Stimulated activated memory B cell treated with anti-CD40 and anti-IgM and Interleukin-4, amounts not matched to agents 10 μg/mL and 1 μg/mL and 100 μg/mL, for 72 hours (primary cell): Measurements from ENCODE around the gene C19orf53.

Experiments used
- ATAC-seq: fragments of 150-1000 bp; cut with Tn5 transposase; 2 replicates; pipeline ENCODE4 v1.10.0; 2021
- H3K27ac Mint-ChIP-seq: one replicate; pipeline ENCODE4 v1.8.0; 2022; ENCODE audit warnings: mild to moderate bottlenecking, mixed read lengths
- H3K27me3 Mint-ChIP-seq: one replicate; pipeline ENCODE4 v1.8.0; 2022; ENCODE audit warnings: mixed read lengths
- H3K36me3 Mint-ChIP-seq: one replicate; pipeline ENCODE4 v1.8.0; 2022; ENCODE audit warnings: mixed read lengths
- H3K4me1 Mint-ChIP-seq: one replicate; pipeline ENCODE4 v1.8.0; 2022; ENCODE audit warnings: mixed read lengths
- H3K4me3 Mint-ChIP-seq: one replicate; pipeline ENCODE4 v1.8.0; 2022; ENCODE audit warnings: mild to moderate bottlenecking, moderate library complexity, mixed read lengths
- H3K9me3 Mint-ChIP-seq: one replicate; pipeline ENCODE4 v1.8.0; 2022; ENCODE audit warnings: mixed read lengths

Gene C19orf53

DNA sequence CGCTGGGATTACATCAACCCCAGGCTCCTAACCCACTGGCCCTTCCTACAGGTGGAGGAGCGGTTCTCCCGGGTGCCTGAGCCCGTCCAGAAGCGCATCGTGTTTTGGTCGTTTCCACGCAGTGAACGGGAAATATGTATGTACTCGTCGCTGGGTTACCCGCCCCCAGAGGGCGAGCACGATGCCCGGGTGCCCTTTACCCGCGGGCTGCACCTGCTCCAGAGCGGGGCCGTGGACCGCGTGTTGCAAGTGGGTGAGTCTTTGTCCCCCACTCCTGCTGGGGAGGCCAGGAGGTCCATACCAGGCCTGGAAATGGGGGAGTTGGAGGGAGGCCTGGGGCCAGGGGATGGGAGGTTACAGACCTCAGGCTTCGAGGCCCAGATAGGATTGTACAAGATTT lies 25.4 kb downstream of the C19orf53 start:
- no peaks in the 10 kb centered on the region for H3K27me3 Mint-ChIP-seq
- H3K4me3 Mint-ChIP-seq, result no peak overlapping the region
- peaks cover 21% of the 10 kb centered on the region for H3K36me3 Mint-ChIP-seq
- no peak overlapping the region for H3K27ac Mint-ChIP-seq
- H3K9me3 Mint-ChIP-seq, result no peaks in the 10 kb centered on the region
- H3K4me1 Mint-ChIP-seq, result peaks cover 26% of the 10 kb centered on the region
- no peak for ATAC-seq

DNA sequence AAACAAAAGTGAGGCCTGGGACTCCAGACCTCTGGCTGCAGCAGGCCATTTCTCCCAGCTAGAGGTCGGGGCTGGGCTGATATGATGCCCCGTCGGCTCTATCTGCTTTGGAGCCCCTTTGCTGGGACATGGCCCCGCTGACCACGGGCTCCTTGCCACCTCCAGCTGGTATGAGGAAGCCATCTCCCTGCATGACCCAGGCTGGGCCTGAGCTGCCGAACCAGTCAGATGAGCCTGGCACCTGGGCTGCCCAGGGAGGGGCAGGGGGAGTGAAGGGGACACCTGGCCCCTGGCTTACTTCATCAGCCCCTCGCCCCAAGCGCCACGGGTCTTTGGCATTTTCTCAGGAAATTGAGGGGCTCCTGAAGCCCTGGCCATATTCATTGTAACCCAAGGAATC lies 28.8 kb downstream of the C19orf53 start:
- no peaks in the 10 kb centered on the region for H3K27me3 Mint-ChIP-seq
- H3K27ac Mint-ChIP-seq, result no peak overlapping the region
- peaks cover under 1% of the 10 kb centered on the region for H3K4me1 Mint-ChIP-seq

DNA sequence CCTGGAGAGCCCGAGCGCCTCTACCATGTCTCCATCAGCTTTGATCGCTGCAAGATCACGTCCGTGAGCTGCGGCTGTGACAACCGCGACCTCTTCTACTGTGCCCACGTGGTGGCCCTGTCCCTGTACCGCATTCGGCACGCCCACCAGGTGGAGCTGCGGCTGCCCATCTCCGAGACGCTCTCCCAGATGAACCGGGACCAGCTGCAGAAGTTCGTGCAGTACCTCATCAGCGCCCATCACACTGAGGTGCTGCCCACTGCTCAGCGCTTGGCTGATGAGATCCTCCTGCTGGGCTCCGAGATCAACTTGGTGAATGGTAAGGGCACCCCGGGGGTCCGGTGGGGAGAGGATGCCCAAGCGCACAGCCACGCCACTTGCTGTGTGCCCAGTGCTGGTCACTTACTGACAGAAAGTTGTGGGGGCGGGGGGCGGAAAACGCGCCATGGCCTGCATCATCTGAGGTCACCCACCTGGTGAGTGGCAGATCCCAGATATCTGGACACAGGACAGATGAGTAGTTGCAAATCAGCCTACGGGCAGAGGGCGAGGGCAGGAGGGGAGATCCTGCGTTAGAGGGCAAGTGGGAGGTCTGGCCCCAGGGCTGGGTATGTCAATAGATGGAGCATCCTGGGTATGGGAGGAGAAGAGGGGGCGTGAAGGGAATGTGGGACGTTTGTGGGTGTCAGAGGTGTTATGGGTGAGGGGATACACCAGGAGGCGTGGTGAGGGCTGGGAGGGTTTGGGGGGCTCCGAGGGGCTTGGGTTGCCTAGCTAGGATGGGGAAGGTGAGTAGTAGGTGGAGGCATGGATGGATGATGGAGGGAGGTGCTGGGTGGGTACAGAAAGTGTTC lies 30.8 kb downstream of the C19orf53 start:
- no peaks in the 10 kb centered on the region for H3K9me3 Mint-ChIP-seq
- no peaks in the 10 kb centered on the region for H3K27me3 Mint-ChIP-seq
- no peak overlapping the region for H3K27ac Mint-ChIP-seq
- no peak for ATAC-seq
- H3K4me1 Mint-ChIP-seq, result no peaks in the 10 kb centered on the region
- H3K4me3 Mint-ChIP-seq, result no peak overlapping the region
- peaks cover 26% of the 10 kb centered on the region for H3K36me3 Mint-ChIP-seq

More for the DNA sequence above, 28.8 kb downstream of the C19orf53 start:
- no peaks in the 10 kb centered on the region for H3K9me3 Mint-ChIP-seq
- H3K36me3 Mint-ChIP-seq, result peaks cover 30% of the 10 kb centered on the region
- H3K4me3 Mint-ChIP-seq, result no peak overlapping the region
- ATAC-seq, result no peak

DNA sequence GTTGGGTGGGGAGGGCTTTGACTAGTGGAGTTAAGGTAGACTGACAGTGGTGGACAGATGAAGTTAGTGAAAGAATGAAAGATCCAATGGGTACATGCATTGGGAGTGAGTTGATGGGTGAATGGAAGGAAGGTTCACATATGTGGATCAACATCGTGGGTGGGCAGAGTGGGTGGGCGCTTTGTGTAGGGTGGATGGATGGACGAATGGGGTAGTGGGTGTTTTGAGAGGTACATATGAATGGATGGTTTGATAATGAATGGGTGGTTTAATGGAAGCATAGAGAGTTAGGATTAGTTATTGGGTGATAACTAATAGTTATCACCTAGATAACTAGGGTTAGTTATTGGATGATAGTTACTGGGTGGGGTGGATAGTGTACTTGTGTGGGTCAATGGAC lies 32.5 kb downstream of the C19orf53 start:
- Mint-ChIP-seq H3K36me3 (peaks cover 15% of the 10 kb centered on the region), H3K27ac (no peak overlapping the region), H3K4me1 (no peaks in the 10 kb centered on the region), H3K4me3 (no peak overlapping the region), H3K9me3 (no peaks in the 10 kb centered on the region), H3K27me3 (no peaks in the 10 kb centered on the region)
- ATAC-seq, result no peak

DNA sequence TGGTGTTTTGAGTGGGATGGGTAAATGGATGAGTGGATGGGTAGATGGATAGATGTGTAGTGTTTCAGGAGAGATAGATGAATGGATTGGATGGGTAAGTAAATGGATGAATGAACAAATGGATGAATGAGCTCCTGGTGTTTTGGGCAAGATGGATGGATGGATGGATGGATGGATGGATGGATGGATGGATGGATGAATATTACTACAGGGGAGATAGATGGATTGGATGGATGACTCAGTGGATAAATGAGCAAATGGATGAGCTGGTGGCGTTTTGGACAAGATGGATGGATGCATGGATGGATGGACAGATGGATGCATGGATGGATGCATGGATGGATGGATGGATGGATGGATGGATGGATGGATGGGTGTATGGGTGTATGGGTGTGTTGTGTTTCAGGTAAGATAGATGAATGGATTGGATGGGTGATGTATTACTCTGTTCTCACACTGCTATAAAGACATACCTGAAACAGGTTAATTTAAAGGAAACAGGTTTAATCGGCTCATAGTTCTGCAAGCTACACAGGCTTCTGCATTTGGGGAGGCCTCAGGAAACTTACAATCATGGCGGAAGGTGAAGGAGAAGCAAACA lies 33.3 kb downstream of the C19orf53 start:
- no peak overlapping the region for H3K27ac Mint-ChIP-seq
- H3K27me3 Mint-ChIP-seq, result no peaks in the 10 kb centered on the region
- H3K36me3 Mint-ChIP-seq, result peaks cover 14% of the 10 kb centered on the region
- ATAC-seq, result no peak
- H3K4me1 Mint-ChIP-seq, result no peaks in the 10 kb centered on the region
- no peaks in the 10 kb centered on the region for H3K9me3 Mint-ChIP-seq
- H3K4me3 Mint-ChIP-seq, result no peak overlapping the region

DNA sequence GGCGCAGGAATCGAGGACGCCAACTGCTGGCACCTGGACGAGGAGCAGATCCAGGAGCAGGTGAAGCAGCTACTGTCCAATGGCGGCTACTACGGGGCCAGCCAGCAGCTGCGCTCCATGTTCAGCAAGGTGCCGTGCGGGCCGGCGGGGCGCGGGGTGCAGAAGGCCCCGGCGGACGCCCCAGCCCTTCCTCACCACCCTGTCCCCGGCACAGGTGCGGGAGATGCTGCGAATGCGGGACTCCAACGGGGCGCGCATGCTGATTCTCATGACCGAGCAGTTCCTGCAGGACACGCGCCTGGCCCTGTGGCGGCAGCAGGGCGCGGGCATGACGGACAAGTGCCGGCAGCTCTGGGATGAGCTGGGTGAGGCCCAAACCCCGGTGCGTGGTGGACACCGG lies 34.6 kb downstream of the C19orf53 start:
- Mint-ChIP-seq H3K9me3 (no peaks in the 10 kb centered on the region), H3K27me3 (no peaks in the 10 kb centered on the region), H3K36me3 (peaks cover 17% of the 10 kb centered on the region), H3K4me1 (no peaks in the 10 kb centered on the region), H3K27ac (no peak overlapping the region), H3K4me3 (no peak overlapping the region)
- ATAC-seq, result peak; percentile 16

DNA sequence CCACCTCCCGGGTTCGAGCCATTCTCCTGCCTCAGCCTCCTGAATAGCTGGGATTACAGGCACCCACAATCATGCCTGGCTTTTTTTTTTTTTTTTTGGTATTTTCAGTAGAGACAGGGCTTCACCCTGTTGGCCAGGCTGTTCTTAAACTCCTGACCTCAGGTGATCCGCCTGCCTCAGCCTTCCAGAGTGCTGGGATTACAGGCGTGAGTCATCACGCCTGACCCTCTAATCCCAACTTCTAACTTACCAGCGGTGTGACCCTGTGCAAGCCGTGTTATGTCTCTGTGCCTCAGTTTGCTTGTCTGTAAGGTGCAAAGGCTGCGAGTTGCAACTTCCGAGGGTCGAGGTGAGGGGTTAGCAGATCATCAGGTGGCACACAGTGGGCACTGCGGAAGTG lies 38.3 kb downstream of the C19orf53 start:
- no peaks in the 10 kb centered on the region for H3K27me3 Mint-ChIP-seq
- H3K36me3 Mint-ChIP-seq, result peaks cover 32% of the 10 kb centered on the region
- H3K27ac Mint-ChIP-seq, result no peak overlapping the region
- peaks cover 11% of the 10 kb centered on the region for H3K4me1 Mint-ChIP-seq
- no peak for ATAC-seq
- H3K4me3 Mint-ChIP-seq, result no peak overlapping the region
- H3K9me3 Mint-ChIP-seq, result no peaks in the 10 kb centered on the region

DNA sequence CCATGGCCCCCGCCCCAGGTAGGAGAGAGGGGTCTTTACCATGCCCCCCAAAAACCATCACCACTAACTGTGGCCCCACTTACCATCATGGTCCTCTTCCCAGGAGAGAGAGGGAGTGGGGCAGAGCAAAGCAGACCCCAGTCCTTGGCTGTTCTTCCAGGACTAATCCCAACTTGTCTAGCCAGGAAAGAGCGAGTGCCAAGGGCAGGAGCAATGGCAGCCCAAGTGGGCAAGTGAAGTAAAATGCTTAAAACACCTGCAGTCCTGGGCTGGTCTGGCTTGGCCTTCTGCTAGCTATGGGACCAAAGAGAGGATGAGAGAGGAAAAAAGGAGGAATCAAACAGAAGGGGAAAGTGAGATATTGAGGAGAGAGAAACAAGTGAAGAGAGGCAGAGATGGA lies 38.9 kb downstream of the C19orf53 start:
- H3K36me3 Mint-ChIP-seq, result peaks cover 33% of the 10 kb centered on the region
- no peak overlapping the region for H3K4me3 Mint-ChIP-seq
- no peaks in the 10 kb centered on the region for H3K9me3 Mint-ChIP-seq
- H3K27ac Mint-ChIP-seq, result no peak overlapping the region
- peaks cover 13% of the 10 kb centered on the region for H3K4me1 Mint-ChIP-seq
- no peaks in the 10 kb centered on the region for H3K27me3 Mint-ChIP-seq
- ATAC-seq, result no peak

DNA sequence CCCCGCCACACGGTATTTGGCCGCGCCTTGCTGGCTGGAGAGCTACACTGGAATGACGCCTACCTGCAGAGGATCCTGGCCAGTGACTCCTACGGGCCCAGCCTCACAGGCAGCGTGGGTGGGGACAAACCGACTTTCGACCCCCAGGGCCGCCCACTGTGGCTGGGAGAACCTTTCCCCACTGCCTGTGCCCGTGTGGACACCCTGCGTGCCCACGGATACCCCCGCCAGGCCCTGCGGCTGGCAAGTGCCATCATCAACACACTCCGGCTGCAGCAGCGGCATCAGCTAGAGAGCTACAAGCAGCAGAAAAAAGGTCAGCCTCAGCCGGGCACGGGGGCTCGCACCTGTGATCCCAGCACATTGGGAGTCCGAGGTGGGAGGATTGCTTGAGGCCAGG lies 40.3 kb downstream of the C19orf53 start:
- Mint-ChIP-seq H3K4me1 (peaks cover 17% of the 10 kb centered on the region), H3K27me3 (no peaks in the 10 kb centered on the region), H3K4me3 (no peak overlapping the region), H3K9me3 (no peaks in the 10 kb centered on the region), H3K36me3 (peaks cover 37% of the 10 kb centered on the region), H3K27ac (no peak overlapping the region)
- ATAC-seq, result no peak

DNA sequence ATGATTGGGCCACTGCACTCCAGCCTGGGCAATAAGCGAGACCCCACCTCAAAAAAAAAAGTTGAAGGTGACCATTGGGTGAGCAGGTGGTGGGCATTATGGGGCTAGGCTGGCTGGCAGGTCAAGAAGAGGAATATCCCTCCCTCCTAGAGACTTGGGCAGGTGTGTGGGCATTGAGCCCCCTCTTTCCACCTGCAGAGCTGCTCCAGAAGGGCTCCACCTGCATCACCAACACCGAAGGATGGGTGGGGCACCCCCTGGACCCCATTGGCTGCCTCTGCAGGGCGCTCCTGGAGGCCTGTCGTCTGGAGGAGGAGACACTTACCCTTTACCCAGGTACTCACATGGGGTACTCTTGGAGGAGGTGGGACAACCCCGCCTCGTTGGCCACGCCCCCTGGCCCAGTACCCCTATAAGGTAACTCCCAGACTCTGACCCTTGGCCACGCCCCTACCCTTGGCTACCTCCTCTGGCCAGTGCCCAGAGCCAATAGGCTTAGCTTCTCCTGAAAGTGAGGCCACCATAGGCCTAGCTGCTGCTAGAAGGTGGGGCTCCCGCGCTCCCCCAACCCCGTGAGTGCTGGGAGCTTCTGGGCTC lies 42.9 kb downstream of the C19orf53 start:
- ATAC-seq, result peak; percentile 72
- Mint-ChIP-seq H3K27ac (no peak overlapping the region), H3K27me3 (no peaks in the 10 kb centered on the region), H3K4me3 (peak overlapping the region; percentile 50), H3K4me1 (peaks cover 18% of the 10 kb centered on the region), H3K9me3 (no peaks in the 10 kb centered on the region), H3K36me3 (peaks cover 46% of the 10 kb centered on the region)

DNA sequence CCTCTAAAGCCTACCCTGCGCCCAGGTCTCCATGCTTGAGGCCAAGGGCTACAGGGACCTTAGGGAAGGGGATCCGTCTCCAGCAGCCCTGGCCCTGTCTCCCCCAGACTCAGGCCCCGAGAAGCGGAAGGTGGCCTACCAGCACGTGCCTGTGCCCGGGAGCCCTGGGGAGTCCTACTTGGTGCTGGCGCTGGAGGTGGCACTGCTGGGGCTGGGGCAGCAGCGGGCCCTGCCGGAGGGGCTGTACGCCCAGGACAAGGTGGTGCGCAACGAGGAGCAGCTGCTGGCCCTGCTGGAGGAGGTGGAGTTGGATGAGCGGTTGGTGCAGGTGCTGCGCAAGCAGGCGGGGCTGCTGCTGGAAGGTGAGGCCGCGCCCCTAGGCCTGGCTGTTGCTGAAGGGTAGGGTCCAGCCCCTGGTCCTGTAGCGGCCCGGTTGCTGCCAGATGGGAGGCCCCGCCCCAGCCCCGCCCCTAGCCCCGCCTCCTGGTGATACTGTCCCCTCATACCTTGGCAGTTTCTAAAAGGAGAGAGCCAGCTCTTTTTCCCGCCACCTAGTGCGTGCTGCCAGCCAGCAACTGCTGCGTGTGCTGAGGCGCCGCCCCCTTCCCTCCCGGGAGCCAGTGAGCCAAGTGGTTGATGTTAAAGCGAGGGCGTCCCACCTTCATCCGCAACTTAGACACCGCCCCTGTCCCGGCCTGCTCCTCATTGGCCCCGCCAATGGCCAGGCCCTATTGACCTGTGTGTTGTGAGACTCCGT lies 43.5 kb downstream of the C19orf53 start:
- H3K27ac Mint-ChIP-seq, result no peak overlapping the region
- peak overlapping the region; percentile 53 for H3K4me3 Mint-ChIP-seq
- peaks cover 22% of the 10 kb centered on the region for H3K4me1 Mint-ChIP-seq

DNA sequence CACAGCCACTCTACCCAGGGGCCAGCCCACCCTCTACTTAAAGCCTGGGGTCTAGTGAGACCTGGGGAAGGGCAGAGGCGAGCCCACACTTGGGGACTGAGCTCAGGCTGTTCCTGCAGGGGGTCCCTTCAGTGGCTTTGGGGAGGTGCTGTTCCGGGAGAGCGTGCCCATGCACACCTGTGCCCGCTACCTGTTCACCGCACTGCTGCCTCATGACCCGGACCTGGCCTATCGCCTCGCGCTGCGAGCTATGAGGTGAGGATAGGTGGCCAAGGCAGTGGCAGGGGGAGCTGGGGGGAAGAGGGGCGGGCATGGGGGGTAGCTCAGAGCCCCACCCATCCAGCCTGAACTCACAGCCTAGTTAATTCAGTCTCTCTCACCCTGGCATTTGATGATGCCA lies 45.0 kb downstream of the C19orf53 start:
- Mint-ChIP-seq H3K9me3 (no peaks in the 10 kb centered on the region), H3K4me1 (peaks cover 22% of the 10 kb centered on the region), H3K4me3 (no peak overlapping the region), H3K27me3 (no peaks in the 10 kb centered on the region), H3K36me3 (peaks cover 47% of the 10 kb centered on the region), H3K27ac (no peak overlapping the region)
- no peak for ATAC-seq

More for the DNA sequence above, 43.5 kb downstream of the C19orf53 start:
- no peaks in the 10 kb centered on the region for H3K9me3 Mint-ChIP-seq
- no peaks in the 10 kb centered on the region for H3K27me3 Mint-ChIP-seq
- peaks cover 46% of the 10 kb centered on the region for H3K36me3 Mint-ChIP-seq
- ATAC-seq, result peak; percentile 75

DNA sequence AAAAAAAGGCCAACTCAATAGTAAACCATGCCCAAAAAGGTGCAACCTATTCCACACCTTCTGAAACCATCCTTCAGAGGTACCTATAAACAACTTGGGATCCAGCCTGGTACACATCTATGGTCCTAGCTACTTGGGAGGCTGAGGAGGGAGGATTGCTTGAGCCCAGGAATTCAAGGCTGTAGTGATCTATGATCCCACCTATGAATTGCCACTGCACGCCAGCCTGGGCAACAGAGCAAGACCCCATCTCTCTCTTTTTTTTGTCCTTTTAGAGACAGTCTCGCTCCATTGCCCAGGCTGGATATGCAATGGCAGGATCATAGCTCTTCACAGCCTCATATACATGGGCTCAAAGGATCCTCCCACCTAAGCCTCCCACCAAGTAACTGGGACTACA lies 47.0 kb downstream of the C19orf53 start:
- Mint-ChIP-seq H3K9me3 (no peaks in the 10 kb centered on the region), H3K4me3 (no peak overlapping the region), H3K27me3 (no peaks in the 10 kb centered on the region), H3K4me1 (peaks cover 21% of the 10 kb centered on the region), H3K27ac (no peak overlapping the region), H3K36me3 (peaks cover 47% of the 10 kb centered on the region)
- no peak for ATAC-seq

DNA sequence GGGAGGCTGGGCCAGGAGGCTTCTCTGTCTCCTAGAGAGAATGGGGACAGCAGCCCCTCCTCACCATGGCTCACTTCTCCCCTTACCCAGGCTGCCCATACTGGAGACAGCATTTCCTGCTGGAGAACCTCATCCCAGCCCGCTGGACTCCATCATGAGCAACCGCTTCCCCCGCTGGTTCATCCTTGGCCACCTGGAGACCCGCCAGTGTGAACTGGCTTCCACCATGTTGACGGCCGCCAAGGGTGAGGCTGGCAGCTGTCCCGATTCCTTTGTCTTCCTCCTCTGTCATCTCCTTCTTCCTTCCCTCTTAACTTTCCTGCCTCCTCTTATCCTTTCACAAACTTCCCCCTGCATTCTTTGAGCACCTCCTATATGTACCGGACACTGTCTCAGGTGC lies 49.0 kb downstream of the C19orf53 start:
- peaks cover 43% of the 10 kb centered on the region for H3K36me3 Mint-ChIP-seq
- no peak for ATAC-seq
- H3K4me1 Mint-ChIP-seq, result peaks cover 14% of the 10 kb centered on the region
- H3K4me3 Mint-ChIP-seq, result no peak overlapping the region
- H3K9me3 Mint-ChIP-seq, result no peaks in the 10 kb centered on the region
- H3K27me3 Mint-ChIP-seq, result no peaks in the 10 kb centered on the region
- H3K27ac Mint-ChIP-seq, result no peak overlapping the region

DNA sequence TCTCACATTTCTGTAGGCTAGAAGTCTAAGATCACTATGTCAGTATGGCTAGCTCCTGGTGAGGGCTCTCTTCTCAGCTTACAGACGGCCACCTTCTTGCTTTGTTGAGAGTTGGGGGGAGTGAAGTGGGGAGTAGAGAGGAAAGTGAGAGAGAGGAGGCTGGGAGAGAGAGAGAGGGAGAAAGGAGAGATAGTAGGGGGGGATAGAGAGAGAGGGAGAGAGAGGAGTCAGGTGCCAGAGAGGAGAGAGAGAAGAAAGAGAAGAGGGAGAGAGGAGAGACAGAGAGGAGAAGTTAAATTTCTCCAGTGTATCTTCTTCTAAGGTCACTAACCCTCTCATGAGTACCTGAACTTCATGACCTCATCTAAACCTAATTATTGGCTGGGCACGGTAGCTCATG lies 49.6 kb downstream of the C19orf53 start:
- no peaks in the 10 kb centered on the region for H3K27me3 Mint-ChIP-seq
- no peaks in the 10 kb centered on the region for H3K9me3 Mint-ChIP-seq
- peak overlapping the region; percentile 12 for H3K27ac Mint-ChIP-seq
- H3K36me3 Mint-ChIP-seq, result peaks cover 46% of the 10 kb centered on the region
- ATAC-seq, result no peak
- H3K4me3 Mint-ChIP-seq, result no peak overlapping the region
- H3K4me1 Mint-ChIP-seq, result peaks cover 10% of the 10 kb centered on the region
